NCI-H2196 (cell line): Measurements from ENCODE around the gene SMLR1.

Source experiments
- DNase-seq: peaks from one replicate; lab custom pipeline; 2025; ENCODE audit not compliant: unreplicated experiment; lab: John Stamatoyannopoulos, UW

Gene SMLR1

GRCh38 chr6:130849594-130849993 lies 22.4 kb downstream of the SMLR1 start:
- no peak for DNase-seq

- no peak for DNase-seq
Observed at GRCh38 chr6:130851026-130851425, 23.8 kb downstream of the SMLR1 start.

GRCh38 chr6:130852844-130853554 lies 25.8 kb downstream of the SMLR1 start:
- DNase-seq, result no peak

GRCh38 chr6:130853555-130854183 lies 26.5 kb downstream of the SMLR1 start:
- DNase-seq, result no peak

- no peak for DNase-seq
Observed at GRCh38 chr6:130858054-130858453, 30.8 kb downstream of the SMLR1 start.

GRCh38 chr6:130858498-130859160 lies 31.4 kb downstream of the SMLR1 start:
- no peak for DNase-seq

GRCh38 chr6:130859161-130859867 lies 32.1 kb downstream of the SMLR1 start:
- DNase-seq, result no peak

GRCh38 chr6:130862370-130862769 lies 35.2 kb downstream of the SMLR1 start:
- DNase-seq, result no peak

- DNase-seq, result no peak
Observed at GRCh38 chr6:130863415-130864230, 36.4 kb downstream of the SMLR1 start.

- no peak for DNase-seq
Observed at GRCh38 chr6:130864344-130864743, 37.1 kb downstream of the SMLR1 start.

GRCh38 chr6:130865793-130866192 lies 38.6 kb downstream of the SMLR1 start:
- DNase-seq, result no peak

GRCh38 chr6:130869681-130870080 lies 42.5 kb downstream of the SMLR1 start:
- no peak for DNase-seq

- no peak for DNase-seq
Observed at GRCh38 chr6:130870179-130870880, 43.1 kb downstream of the SMLR1 start.

GRCh38 chr6:130872250-130873095 lies 45.3 kb downstream of the SMLR1 start:
- peak; percentile 42 for DNase-seq

- DNase-seq, result no peak
Observed at GRCh38 chr6:130873746-130874145, 46.5 kb downstream of the SMLR1 start.

- DNase-seq, result no peak
Observed at GRCh38 chr6:130879826-130880225, 52.6 kb downstream of the SMLR1 start.

GRCh38 chr6:130882370-130882769 lies 55.2 kb downstream of the SMLR1 start:
- DNase-seq, result no peak

- DNase-seq, result peak; percentile 77
Observed at GRCh38 chr6:130885392-130886192, 58.4 kb downstream of the SMLR1 start.
